Colon (tissue), 2 donors: ENCODE results near the gene FHIT.

Source experiments
- FAIRE-seq: peaks from 2 replicates; lab custom pipeline; 2012; peaks lifted over from hg19 to GRCh38; lab: Jason Lieb, UNC
- donor health status: control.
- donor health status: control.

Gene FHIT

GRCh38 chr3:59710554-59710953, 1540.7 kb downstream of the FHIT start:
- no peak for FAIRE-seq

- no peak for FAIRE-seq
Observed at GRCh38 chr3:59709702-59710553, 1541.3 kb downstream of the FHIT start.

- FAIRE-seq: no peak
Observed at GRCh38 chr3:59708202-59708601, 1543.0 kb downstream of the FHIT start.

GRCh38 chr3:59704292-59704691, 1547.0 kb downstream of the FHIT start:
- FAIRE-seq: no peak

DNA sequence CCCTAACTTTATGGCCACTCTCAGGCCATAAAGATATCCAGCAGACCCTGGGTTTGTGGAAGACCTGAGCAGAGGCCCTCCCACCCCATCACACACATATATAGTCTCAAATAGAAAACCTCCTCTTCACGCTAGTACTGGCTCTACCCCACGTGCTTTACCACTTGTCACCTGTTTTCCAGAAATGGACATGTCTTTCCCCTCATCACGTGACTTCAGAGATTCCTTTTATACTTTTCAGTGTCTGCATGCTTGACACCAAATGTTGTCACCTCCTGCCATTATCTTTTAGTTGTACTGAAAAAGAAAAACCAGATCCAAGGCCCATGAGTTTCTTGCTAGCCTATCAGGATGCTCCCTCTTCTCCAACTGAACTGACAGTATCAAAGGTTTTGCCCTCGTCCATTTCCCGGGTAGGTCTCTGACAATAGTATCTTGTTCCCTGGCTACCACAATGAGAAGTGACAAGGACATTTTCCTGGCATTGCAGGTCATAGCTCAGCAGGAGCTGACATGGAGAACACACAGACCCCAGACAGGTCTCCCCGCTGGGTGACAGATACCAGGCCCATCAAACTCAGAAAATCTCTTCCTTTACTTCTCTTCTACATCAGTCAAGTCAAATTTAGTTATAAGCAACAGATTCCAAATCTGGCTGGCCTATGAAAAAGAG, 1551.5 kb downstream of the FHIT start:
- no peak for FAIRE-seq
